Measurements from ENCODE around the gene PCDHGA9. TPM values are rescaled to one million over a fixed set of nuclear protein-coding genes. Genes with fewer than 3 reads are reported as not detected.

Gene PCDHGA9
- polyA plus RNA-seq, 1 donor from 2014 or later, result 0.11 TPM

DNA sequence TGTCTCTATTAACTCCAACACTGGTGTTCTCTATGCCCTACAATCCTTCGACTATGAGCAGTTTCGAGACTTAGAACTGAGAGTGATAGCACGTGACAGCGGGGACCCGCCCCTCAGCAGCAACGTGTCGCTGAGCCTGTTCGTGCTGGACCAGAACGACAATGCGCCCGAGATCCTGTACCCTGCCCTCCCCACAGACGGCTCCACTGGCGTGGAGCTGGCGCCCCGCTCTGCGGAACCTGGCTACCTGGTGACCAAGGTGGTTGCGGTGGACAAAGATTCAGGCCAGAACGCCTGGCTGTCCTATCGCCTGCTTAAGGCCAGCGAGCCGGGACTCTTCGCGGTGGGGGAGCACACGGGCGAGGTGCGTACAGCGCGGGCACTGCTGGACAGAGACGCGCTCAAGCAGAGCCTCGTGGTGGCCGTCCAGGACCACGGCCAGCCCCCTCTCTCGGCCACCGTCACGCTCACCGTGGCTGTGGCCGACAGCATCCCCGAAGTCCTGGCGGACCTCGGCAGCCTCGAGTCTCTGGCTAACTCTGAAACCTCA lies 20.2 kb downstream of the PCDHGA9 start:
- Histone ChIP-seq H3F3A (ENCODE audit: insufficient read depth, low read length, poor library complexity, severe bottlenecking) (peaks cover 5% of the 10 kb centered on the region), H3K27me3 (ENCODE audit: insufficient read depth, low read depth, low read length) (no peaks in the 10 kb centered on the region), H3K4me3 (ENCODE audit: low read length) (no peak overlapping the region), H4K20me1 (ENCODE audit: insufficient read depth) (no peaks in the 10 kb centered on the region), H3K27ac (ENCODE audit: low read length) (no peak overlapping the region), H3K9me3 (ENCODE audit: low read length) (peaks cover 93% of the 10 kb centered on the region), H3K9me2 (ENCODE audit: insufficient read depth, low read length) (no peaks in the 10 kb centered on the region), H3K9ac (ENCODE audit: low read length) (no peak overlapping the region), H3K36me3 (ENCODE audit: insufficient read depth, low read length) (peaks cover 89% of the 10 kb centered on the region), H3K79me2 (replicated peaks; ENCODE audit: insufficient read depth, low read length) (peaks cover 58% of the 10 kb centered on the region), H2AFZ (ENCODE audit: low read depth, low read length) (no peak overlapping the region), H3K4me2 (ENCODE audit: low read length) (no peak overlapping the region)
- TF ChIP-seq TAF1 (IDR thresholded peaks at IDR 0.05; ENCODE audit: low read depth) (no peak), POLR2AphosphoS5 (IDR thresholded peaks at IDR 0.05) (no peak), SMC3 (conservative IDR thresholded peaks at IDR 0.05; ENCODE audit: poor library complexity) (no peak), MXI1 (conservative IDR thresholded peaks at IDR 0.05; ENCODE audit: poor library complexity, severe bottlenecking) (no peak), EP300 (conservative IDR thresholded peaks at IDR 0.05; ENCODE audit: poor library complexity, severe bottlenecking) (no peak), RAD21 (conservative IDR thresholded peaks at IDR 0.05) (no peak), EZH2 (IDR thresholded peaks at IDR 0.05; ENCODE audit: borderline replicate concordance, insufficient read depth, low read length, poor library complexity, severe bottlenecking) (no peak)
- TF ChIP-seq, protein P1, sequence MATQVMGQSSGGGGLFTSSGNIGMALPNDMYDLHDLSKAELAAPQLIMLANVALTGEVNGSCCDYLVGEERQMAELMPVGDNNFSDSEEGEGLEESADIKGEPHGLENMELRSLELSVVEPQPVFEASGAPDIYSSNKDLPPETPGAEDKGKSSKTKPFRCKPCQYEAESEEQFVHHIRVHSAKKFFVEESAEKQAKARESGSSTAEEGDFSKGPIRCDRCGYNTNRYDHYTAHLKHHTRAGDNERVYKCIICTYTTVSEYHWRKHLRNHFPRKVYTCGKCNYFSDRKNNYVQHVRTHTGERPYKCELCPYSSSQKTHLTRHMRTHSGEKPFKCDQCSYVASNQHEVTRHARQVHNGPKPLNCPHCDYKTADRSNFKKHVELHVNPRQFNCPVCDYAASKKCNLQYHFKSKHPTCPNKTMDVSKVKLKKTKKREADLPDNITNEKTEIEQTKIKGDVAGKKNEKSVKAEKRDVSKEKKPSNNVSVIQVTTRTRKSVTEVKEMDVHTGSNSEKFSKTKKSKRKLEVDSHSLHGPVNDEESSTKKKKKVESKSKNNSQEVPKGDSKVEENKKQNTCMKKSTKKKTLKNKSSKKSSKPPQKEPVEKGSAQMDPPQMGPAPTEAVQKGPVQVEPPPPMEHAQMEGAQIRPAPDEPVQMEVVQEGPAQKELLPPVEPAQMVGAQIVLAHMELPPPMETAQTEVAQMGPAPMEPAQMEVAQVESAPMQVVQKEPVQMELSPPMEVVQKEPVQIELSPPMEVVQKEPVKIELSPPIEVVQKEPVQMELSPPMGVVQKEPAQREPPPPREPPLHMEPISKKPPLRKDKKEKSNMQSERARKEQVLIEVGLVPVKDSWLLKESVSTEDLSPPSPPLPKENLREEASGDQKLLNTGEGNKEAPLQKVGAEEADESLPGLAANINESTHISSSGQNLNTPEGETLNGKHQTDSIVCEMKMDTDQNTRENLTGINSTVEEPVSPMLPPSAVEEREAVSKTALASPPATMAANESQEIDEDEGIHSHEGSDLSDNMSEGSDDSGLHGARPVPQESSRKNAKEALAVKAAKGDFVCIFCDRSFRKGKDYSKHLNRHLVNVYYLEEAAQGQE (IDR thresholded peaks at IDR 0.05; ENCODE audit: borderline replicate concordance), result no peak
- TF ChIP-seq, protein P2, sequence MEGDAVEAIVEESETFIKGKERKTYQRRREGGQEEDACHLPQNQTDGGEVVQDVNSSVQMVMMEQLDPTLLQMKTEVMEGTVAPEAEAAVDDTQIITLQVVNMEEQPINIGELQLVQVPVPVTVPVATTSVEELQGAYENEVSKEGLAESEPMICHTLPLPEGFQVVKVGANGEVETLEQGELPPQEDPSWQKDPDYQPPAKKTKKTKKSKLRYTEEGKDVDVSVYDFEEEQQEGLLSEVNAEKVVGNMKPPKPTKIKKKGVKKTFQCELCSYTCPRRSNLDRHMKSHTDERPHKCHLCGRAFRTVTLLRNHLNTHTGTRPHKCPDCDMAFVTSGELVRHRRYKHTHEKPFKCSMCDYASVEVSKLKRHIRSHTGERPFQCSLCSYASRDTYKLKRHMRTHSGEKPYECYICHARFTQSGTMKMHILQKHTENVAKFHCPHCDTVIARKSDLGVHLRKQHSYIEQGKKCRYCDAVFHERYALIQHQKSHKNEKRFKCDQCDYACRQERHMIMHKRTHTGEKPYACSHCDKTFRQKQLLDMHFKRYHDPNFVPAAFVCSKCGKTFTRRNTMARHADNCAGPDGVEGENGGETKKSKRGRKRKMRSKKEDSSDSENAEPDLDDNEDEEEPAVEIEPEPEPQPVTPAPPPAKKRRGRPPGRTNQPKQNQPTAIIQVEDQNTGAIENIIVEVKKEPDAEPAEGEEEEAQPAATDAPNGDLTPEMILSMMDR (IDR thresholded peaks at IDR 0.05; ENCODE audit: poor library complexity, severe bottlenecking), result no peak

DNA sequence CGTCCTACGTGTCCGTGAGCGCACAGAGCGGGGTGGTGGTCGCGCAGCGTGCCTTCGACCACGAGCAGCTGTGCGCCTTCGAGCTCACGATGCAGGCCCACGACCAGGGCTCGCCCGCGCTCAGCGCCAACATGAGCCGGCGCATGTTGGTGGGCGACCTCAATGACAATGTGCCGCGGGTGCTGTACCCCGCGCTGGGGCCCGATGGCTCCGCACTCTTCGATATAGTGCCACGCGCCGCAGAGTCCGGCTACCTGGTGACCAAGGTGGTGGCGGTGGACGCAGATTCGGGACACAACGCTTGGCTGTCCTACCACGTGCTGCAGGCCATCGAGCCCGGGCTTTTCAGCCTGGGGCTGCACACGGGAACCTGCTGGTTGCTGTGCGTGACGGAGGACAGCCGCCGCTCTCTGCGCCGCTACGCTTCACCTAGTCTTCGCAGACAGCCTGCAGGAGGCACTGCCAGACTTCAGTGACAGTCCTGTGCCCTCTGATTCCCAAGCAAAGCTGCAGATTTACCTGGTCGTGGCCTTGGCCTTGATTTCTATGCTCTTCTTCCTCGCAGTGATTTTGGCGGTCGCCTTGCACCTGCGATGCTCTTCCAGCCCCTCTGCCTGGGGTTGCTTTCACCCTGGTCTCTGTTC lies 25.3 kb downstream of the PCDHGA9 start:
- peaks cover 71% of the 10 kb centered on the region for H3K36me3 ChIP-seq (ENCODE audit: insufficient read depth, low read length)
- TF ChIP-seq RAD21 (conservative IDR thresholded peaks at IDR 0.05) (no peak), MXI1 (conservative IDR thresholded peaks at IDR 0.05; ENCODE audit: poor library complexity, severe bottlenecking) (no peak), EP300 (conservative IDR thresholded peaks at IDR 0.05; ENCODE audit: poor library complexity, severe bottlenecking) (no peak), POLR2AphosphoS5 (IDR thresholded peaks at IDR 0.05) (no peak), SMC3 (conservative IDR thresholded peaks at IDR 0.05; ENCODE audit: poor library complexity) (no peak), EZH2 (IDR thresholded peaks at IDR 0.05; ENCODE audit: borderline replicate concordance, insufficient read depth, low read length, poor library complexity, severe bottlenecking) (no peak), TAF1 (IDR thresholded peaks at IDR 0.05; ENCODE audit: low read depth) (no peak)
- TF ChIP-seq, protein P2 (IDR thresholded peaks at IDR 0.05; ENCODE audit: poor library complexity, severe bottlenecking), result no peak
- TF ChIP-seq, protein P1 (IDR thresholded peaks at IDR 0.05; ENCODE audit: borderline replicate concordance), result no peak
- H4K20me1 ChIP-seq (ENCODE audit: insufficient read depth), result no peaks in the 10 kb centered on the region
- H3K27me3 ChIP-seq (ENCODE audit: insufficient read depth, low read depth, low read length), result no peaks in the 10 kb centered on the region
- no peaks in the 10 kb centered on the region for H3K9me2 ChIP-seq (ENCODE audit: insufficient read depth, low read length)
- H3K4me3 ChIP-seq (ENCODE audit: low read length), result peak overlapping the region; percentile 13
- peaks cover 80% of the 10 kb centered on the region for H3K9me3 ChIP-seq (ENCODE audit: low read length)
- H2AFZ ChIP-seq (ENCODE audit: low read depth, low read length), result no peak overlapping the region
- peaks cover 37% of the 10 kb centered on the region for H3K79me2 ChIP-seq (replicated peaks; ENCODE audit: insufficient read depth, low read length)
- no peaks in the 10 kb centered on the region for H3F3A ChIP-seq (ENCODE audit: insufficient read depth, low read length, poor library complexity, severe bottlenecking)
- no peak overlapping the region for H3K27ac ChIP-seq (ENCODE audit: low read length)
- H3K4me2 ChIP-seq (ENCODE audit: low read length), result no peak overlapping the region
- no peak overlapping the region for H3K9ac ChIP-seq (ENCODE audit: low read length)
